GM18508 (cell line): Measurements from ENCODE around the gene SIGLEC10.
"Not testable (repeated sequence)": the region's sequence is repeated elsewhere in the genome, so short reads cannot be mapped to it uniquely, and the experiment has no call there.

ENCODE experiments used
- ATAC-seq: cut with Tn5 transposase; IDR thresholded peaks from one replicate; pipeline ENCODE4 v1.9.1; 2021; ENCODE audit warnings: moderate number of reproducible peaks; ENCODE audit not compliant: insufficient read depth, unreplicated experiment

The SIGLEC10 gene

GRCh38 chr19:51398096-51398704, 19.2 kb downstream of the SIGLEC10 start:
- no peak for ATAC-seq

- ATAC-seq, result not testable (repeated sequence)
Observed at GRCh38 chr19:51397453-51397852, 20.0 kb downstream of the SIGLEC10 start.

GRCh38 chr19:51396175-51396574, 21.3 kb downstream of the SIGLEC10 start:
- no peak for ATAC-seq

DNA sequence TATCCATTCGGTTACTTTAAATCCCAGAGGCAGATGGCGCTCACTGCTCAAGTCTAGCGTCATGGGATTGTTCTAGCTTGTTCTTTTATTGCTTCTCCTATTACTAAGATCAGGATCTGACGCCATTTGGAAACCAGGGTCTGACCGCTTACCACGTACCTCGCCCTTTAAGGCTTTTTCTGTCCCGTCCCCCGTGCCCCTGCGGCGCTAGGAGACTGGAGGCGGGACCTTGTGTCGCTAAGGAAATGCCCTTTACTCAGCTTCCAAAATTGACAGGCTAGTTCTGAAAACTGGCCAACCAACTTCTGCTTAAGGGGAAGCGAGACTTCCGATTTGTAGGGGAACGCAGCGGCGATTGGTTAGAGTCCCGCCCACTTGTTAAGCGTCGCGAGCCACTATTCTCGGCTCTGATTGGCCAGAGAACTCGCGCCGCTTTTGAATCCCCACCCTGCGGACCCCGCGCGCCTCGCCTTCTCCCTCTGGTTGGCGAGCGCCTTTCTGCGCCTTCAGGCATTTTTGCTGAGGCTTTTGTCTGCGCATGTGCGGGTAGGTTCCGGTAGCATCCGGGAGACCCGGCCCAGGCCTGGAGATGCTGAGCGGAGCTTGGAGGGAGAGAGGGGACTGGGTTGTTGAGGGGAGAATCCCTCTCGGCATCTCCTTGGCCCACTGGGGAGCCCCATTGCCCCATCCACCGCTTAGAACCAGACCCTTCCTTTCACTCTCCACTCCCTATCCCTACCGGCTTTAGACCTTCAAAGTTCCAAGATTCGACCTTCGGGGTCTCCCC, 23.2 kb downstream of the SIGLEC10 start:
- ATAC-seq, result peak; percentile 76

DNA sequence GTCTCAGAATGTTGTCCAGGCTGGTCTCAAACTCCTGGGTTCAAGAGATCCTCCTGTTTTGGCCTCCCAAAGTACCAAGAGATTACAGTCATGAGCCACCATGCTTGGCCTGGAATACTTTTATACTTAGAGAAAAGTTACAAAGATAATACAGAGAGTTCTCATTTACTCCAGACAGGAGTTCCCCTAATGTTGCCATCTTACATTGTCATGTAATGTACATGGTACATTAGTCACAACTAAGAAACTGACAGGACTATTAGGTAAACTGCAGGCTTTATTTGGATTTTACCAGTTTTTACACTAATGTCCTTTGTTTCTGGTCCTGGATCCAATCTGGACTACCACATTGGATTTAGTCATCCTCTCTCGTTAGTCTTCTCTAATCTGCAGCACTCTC, 24.7 kb downstream of the SIGLEC10 start:
- no peak for ATAC-seq

DNA sequence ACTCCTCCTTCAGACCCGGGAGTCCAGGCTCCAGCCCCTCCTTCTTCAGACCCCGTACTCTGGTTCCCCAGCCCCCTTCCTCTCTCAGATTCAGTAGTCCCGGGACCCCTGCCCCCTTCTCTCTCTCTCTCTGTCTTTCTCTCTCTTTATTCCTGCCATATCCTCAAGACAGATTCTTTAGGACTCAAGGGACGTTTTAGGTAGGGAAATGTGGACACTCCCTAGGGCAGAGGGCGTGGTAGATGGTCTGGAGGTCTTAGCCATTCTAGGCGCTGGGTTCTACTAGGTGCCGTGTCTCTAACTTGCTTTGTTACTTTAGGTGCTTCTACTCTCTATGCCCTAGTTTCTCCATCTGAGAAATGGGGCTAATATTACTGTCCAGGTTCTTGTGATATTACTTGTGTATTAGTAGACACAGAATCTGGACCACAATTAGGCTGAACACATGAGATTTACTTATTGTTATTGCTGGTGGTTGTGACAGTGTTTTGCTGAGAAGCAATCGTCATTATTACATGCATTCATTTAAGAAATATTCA, 26.3 kb downstream of the SIGLEC10 start:
- no peak for ATAC-seq

DNA sequence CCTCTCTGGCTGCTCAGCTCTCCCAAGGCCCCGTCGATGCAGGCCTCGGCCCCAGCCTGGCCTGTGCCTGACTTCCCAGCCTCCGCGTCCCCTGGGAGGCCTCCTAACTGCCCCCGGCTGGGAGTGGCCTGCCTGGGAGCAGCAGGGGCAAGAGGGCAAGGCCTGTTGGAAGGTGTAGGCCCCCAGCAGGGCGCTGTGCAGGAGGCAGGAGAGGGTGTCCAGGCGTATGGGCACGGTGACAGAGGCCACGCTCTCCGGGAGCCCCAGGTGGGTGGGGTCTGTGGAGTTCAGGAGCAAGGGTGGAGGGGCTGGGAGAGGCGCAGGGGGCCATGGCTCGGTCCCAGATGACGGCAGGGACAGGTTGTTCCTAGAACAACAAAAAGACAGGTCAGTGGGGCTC, 28.3 kb downstream of the SIGLEC10 start:
- ATAC-seq, result no peak

DNA sequence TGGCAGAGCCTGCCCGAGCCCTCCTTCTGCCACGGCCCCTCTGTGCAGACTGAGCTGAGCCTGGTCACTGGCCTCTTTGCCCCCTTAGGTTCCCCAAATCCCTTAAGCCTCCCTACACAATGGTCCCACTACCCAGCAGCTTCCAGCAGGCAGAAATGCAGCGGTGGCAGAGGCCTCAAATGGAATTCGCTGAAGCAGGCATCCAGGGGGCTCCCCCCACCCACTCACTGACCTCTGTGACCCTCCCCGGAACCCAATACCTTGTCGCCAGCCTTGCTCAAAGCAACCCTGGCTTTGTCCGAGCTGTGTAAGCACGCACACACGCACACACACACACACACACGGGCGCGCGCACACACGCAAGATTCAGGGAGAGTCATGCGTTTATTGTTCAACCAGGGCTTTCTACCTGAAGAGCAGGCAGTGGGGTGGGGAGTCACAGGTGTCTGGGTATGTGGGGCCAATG, 29.5 kb downstream of the SIGLEC10 start, which contains the start of gene LIM2:
TSS of gene LIM2 (minus strand) at position 51 of the 466 bp plus-strand sequence. CDS start 531 bp downstream, outside the sequence.
- ATAC-seq, result no peak

GRCh38 chr19:51386882-51387520, 30.4 kb downstream of the SIGLEC10 start:
- ATAC-seq, result no peak

- ATAC-seq, result no peak
Observed at GRCh38 chr19:51382004-51382403, 35.4 kb downstream of the SIGLEC10 start.

- no peak for ATAC-seq
Observed at GRCh38 chr19:51380379-51380778, 37.1 kb downstream of the SIGLEC10 start.

DNA sequence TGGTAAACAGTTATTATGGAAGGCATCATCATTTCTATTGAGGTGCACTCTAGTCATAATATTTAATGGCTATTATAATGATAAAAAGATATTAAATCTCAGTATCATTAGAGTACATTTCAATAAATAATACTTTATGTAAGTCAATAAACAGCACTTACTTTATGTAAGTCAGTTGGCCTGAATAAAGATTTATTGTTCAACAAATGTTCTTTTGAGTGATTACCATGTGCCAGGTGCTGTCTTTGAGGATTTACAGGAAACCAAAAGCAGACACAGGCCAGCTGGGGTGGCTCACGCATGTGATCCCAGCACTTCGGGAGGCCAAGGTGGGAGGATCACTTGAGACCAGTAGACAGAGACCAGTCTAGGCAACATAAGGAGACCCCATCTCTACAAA, 40.0 kb downstream of the SIGLEC10 start:
- ATAC-seq, result no peak

DNA sequence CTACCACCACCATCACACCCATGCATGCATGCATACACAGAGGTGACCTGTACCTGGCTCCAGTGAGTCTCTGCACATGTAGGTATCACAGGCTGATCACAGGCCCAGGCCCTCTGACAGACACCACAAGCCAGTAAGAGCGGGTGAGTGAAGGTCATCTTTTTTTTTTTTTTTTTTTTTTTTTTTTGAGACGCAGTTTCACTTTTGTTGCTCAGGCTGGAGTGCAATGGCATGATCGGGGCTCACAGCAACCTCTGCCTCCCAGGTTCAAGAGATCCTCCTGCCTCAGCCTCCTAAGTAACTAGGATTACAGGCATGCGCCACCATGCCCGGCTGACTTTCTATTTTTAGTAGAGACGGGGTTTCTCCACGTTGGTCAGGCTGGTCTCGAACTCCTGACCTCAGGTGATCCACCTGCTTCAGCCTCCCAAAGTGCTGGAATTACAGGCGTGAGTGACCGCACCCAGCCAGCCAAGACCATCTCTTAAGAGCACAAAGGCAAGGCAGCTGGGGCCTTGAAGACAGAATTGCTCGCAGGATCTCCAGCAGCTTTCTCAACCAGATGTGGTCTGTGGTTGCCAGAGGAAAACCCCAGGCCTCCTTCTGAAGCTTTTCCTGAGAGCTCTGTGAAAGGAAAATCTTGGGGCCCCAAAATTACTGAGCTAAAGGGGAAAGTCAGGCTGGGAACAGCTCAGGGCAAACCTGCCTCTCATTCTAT, 41.8 kb downstream of the SIGLEC10 start:
- ATAC-seq, result no peak

- no peak for ATAC-seq
Observed at GRCh38 chr19:51372649-51373504, 44.6 kb downstream of the SIGLEC10 start, which contains the start of gene NKG7. TSS of gene NKG7 (minus strand) at chr19:51372654. CDS start at chr19:51372535, 119 bp downstream.

DNA sequence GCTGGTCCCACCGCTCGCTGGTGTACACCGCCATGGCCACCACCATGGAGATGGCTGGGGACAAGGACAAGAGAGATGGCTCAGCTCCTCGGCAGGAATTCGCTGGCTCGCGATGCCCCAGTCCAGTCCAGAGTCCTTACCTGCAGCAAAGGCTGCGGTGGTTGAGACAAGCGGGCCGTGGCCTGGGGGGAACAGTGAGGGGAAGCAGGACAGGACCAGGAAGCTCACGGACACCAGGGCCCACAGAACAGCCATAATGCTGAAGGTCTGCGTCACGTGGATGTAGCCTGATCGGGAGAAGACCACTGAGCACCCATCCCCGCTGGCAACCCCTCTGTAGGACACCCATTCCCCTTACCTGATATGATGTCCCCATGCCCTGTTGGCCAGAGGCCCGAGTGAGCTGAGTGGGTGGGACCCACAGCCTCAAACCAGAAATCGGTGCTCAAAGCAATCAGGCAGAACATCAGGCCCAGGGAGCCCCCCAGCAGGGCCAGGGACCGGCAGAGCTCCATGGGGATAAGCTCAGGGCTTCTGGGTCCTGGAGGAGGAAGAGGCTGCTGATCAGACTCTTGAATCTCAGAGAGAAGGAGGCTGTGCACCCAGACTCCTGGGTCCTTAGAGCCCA, 45.3 kb downstream of the SIGLEC10 start:
- no peak for ATAC-seq

- no peak for ATAC-seq
Observed at GRCh38 chr19:51371186-51371690, 46.2 kb downstream of the SIGLEC10 start.

GRCh38 chr19:51370230-51370629, 47.2 kb downstream of the SIGLEC10 start:
- ATAC-seq, result no peak

GRCh38 chr19:51368366-51369282, 48.8 kb downstream of the SIGLEC10 start, which contains the start of gene CLDND2:
TSS of gene CLDND2 (minus strand) at chr19:51369003. CDS start at chr19:51368577, 426 bp downstream.
- ATAC-seq, result no peak
